Measurements from ENCODE around the gene C1GALT1.
"Not testable (repeated sequence)": the region's sequence is repeated elsewhere in the genome, so short reads cannot be mapped to it uniquely, and the experiment has no call there.

Gene C1GALT1

GRCh38 chr7:7221599-7222038 is 39.3 kb downstream of the C1GALT1 start:
- H3K9me3 Mint-ChIP-seq: no peaks in the 10 kb centered on the region
- H3K36me3 Mint-ChIP-seq: peaks cover 46% of the 10 kb centered on the region
- no peak overlapping the region for H3K27ac Mint-ChIP-seq
- no peaks in the 10 kb centered on the region for H3K27me3 Mint-ChIP-seq
- DNase-seq: no peak
- peaks cover 4% of the 10 kb centered on the region for H3K4me1 Mint-ChIP-seq
- H3K4me3 Mint-ChIP-seq: no peak overlapping the region
- CTCF ChIA-PET: interaction anchor here (1.0 kb wide), 1 partner anchor 13 kb away, joined by 3 read pairs; no protein-coding TSS in a partner anchor

- Mint-ChIP-seq H3K27ac (no peak overlapping the region), H3K36me3 (peaks cover 34% of the 10 kb centered on the region), H3K4me3 (no peak overlapping the region), H3K4me1 (peaks cover 4% of the 10 kb centered on the region), H3K9me3 (no peaks in the 10 kb centered on the region), H3K27me3 (no peaks in the 10 kb centered on the region)
- CTCF ChIA-PET: no interaction called here
- no peak for DNase-seq
Observed at GRCh38 chr7:7223250-7223649, 40.9 kb downstream of the C1GALT1 start.

- Mint-ChIP-seq H3K4me1 (no peaks in the 10 kb centered on the region), H3K9me3 (peaks cover 9% of the 10 kb centered on the region), H3K36me3 (peaks cover 39% of the 10 kb centered on the region), H3K27ac (no peak overlapping the region), H3K27me3 (no peaks in the 10 kb centered on the region), H3K4me3 (no peak overlapping the region)
- DNase-seq: no peak
- CTCF ChIA-PET: no interaction called here
Observed at GRCh38 chr7:7226407-7226806, 44.1 kb downstream of the C1GALT1 start.

- no peak overlapping the region for H3K4me3 Mint-ChIP-seq
- H3K36me3 Mint-ChIP-seq: peaks cover 49% of the 10 kb centered on the region
- H3K27me3 Mint-ChIP-seq: no peaks in the 10 kb centered on the region
- CTCF ChIA-PET: interaction anchor here (0.7 kb wide), 1 partner anchor 147 kb away, joined by 3 read pairs; no protein-coding TSS in a partner anchor
- no peak for DNase-seq
- H3K4me1 Mint-ChIP-seq: peaks cover 8% of the 10 kb centered on the region
- no peak overlapping the region for H3K27ac Mint-ChIP-seq
- peaks cover 17% of the 10 kb centered on the region for H3K9me3 Mint-ChIP-seq
Observed at GRCh38 chr7:7228472-7228871, 46.1 kb downstream of the C1GALT1 start.

- Mint-ChIP-seq H3K27ac (no peak overlapping the region), H3K27me3 (no peaks in the 10 kb centered on the region), H3K4me3 (no peak overlapping the region), H3K4me1 (peaks cover 8% of the 10 kb centered on the region), H3K9me3 (peaks cover 17% of the 10 kb centered on the region), H3K36me3 (peaks cover 50% of the 10 kb centered on the region)
- no peak for DNase-seq
- CTCF ChIA-PET: no interaction called here
Observed at GRCh38 chr7:7228967-7229366, 46.6 kb downstream of the C1GALT1 start.

GRCh38 chr7:7231000-7231399 is 48.7 kb downstream of the C1GALT1 start:
- Mint-ChIP-seq H3K9me3 (peaks cover 17% of the 10 kb centered on the region), H3K4me1 (peaks cover 8% of the 10 kb centered on the region), H3K36me3 (peaks cover 48% of the 10 kb centered on the region), H3K4me3 (no peak overlapping the region), H3K27ac (no peak overlapping the region), H3K27me3 (no peaks in the 10 kb centered on the region)
- CTCF ChIA-PET: no interaction called here
- DNase-seq: no peak

GRCh38 chr7:7231865-7232264 is 49.5 kb downstream of the C1GALT1 start:
- no peak overlapping the region for H3K4me3 Mint-ChIP-seq
- H3K27me3 Mint-ChIP-seq: no peaks in the 10 kb centered on the region
- CTCF ChIA-PET: no interaction called here
- H3K36me3 Mint-ChIP-seq: peaks cover 53% of the 10 kb centered on the region
- H3K27ac Mint-ChIP-seq: peak overlapping the region; percentile 81
- H3K4me1 Mint-ChIP-seq: peaks cover 8% of the 10 kb centered on the region
- H3K9me3 Mint-ChIP-seq: peaks cover 17% of the 10 kb centered on the region
- no peak for DNase-seq

GRCh38 chr7:7235347-7235746 is 53.0 kb downstream of the C1GALT1 start:
- no peak overlapping the region for H3K4me3 Mint-ChIP-seq
- H3K36me3 Mint-ChIP-seq: peaks cover 67% of the 10 kb centered on the region
- H3K27me3 Mint-ChIP-seq: no peaks in the 10 kb centered on the region
- peaks cover 8% of the 10 kb centered on the region for H3K4me1 Mint-ChIP-seq
- DNase-seq: no peak
- CTCF ChIA-PET: interaction anchor here (0.8 kb wide), 1 partner anchor 304 kb away, joined by 3 read pairs; no protein-coding TSS in a partner anchor
- no peak overlapping the region for H3K27ac Mint-ChIP-seq
- peaks cover 14% of the 10 kb centered on the region for H3K9me3 Mint-ChIP-seq

- H3K27ac Mint-ChIP-seq: no peak overlapping the region
- CTCF ChIA-PET: interaction anchor here (1.0 kb wide), 1 partner anchor 133 kb away, joined by 3 read pairs; no protein-coding TSS in a partner anchor
- peaks cover 8% of the 10 kb centered on the region for H3K4me1 Mint-ChIP-seq
- H3K4me3 Mint-ChIP-seq: no peak overlapping the region
- H3K27me3 Mint-ChIP-seq: no peaks in the 10 kb centered on the region
- no peak for DNase-seq
- H3K36me3 Mint-ChIP-seq: peaks cover 66% of the 10 kb centered on the region
- peaks cover 11% of the 10 kb centered on the region for H3K9me3 Mint-ChIP-seq
Observed at GRCh38 chr7:7236041-7236440, 53.7 kb downstream of the C1GALT1 start.

- CTCF ChIA-PET: interaction anchor here (1.0 kb wide), 1 partner anchor 134 kb away, joined by 3 read pairs; no protein-coding TSS in a partner anchor
Observed at GRCh38 chr7:7237201-7237977, 55.0 kb downstream of the C1GALT1 start.

GRCh38 chr7:7237978-7238267 is 55.6 kb downstream of the C1GALT1 start:
- no peaks in the 10 kb centered on the region for H3K4me1 Mint-ChIP-seq
- no peaks in the 10 kb centered on the region for H3K27me3 Mint-ChIP-seq
- CTCF ChIA-PET: no interaction called here
- no peak for DNase-seq
- H3K4me3 Mint-ChIP-seq: no peak overlapping the region
- H3K27ac Mint-ChIP-seq: no peak overlapping the region
- peaks cover 63% of the 10 kb centered on the region for H3K36me3 Mint-ChIP-seq
- no peaks in the 10 kb centered on the region for H3K9me3 Mint-ChIP-seq

More at GRCh38 chr7:7237201-7237977, 55.0 kb downstream of the C1GALT1 start:
- Mint-ChIP-seq H3K36me3 (peaks cover 58% of the 10 kb centered on the region), H3K9me3 (no peaks in the 10 kb centered on the region), H3K4me1 (no peaks in the 10 kb centered on the region), H3K4me3 (no peak overlapping the region), H3K27me3 (no peaks in the 10 kb centered on the region), H3K27ac (no peak overlapping the region)
- no peak for DNase-seq

- H3K36me3 Mint-ChIP-seq: peaks cover 60% of the 10 kb centered on the region
- CTCF ChIA-PET: no interaction called here
- H3K4me1 Mint-ChIP-seq: no peaks in the 10 kb centered on the region
- no peaks in the 10 kb centered on the region for H3K9me3 Mint-ChIP-seq
- H3K27ac Mint-ChIP-seq: no peak overlapping the region
- DNase-seq: no peak
- H3K27me3 Mint-ChIP-seq: no peaks in the 10 kb centered on the region
- H3K4me3 Mint-ChIP-seq: no peak overlapping the region
Observed at GRCh38 chr7:7239346-7239745, 57.0 kb downstream of the C1GALT1 start.

- no peak overlapping the region for H3K27ac Mint-ChIP-seq
- DNase-seq: no peak
- peaks cover 49% of the 10 kb centered on the region for H3K36me3 Mint-ChIP-seq
- peaks cover 5% of the 10 kb centered on the region for H3K4me1 Mint-ChIP-seq
- H3K27me3 Mint-ChIP-seq: no peaks in the 10 kb centered on the region
- H3K4me3 Mint-ChIP-seq: no peak overlapping the region
- no peaks in the 10 kb centered on the region for H3K9me3 Mint-ChIP-seq
- CTCF ChIA-PET: no interaction called here
Observed at GRCh38 chr7:7242899-7243298, 60.6 kb downstream of the C1GALT1 start.

- H3K9me3 Mint-ChIP-seq, H3K27ac Mint-ChIP-seq, DNase-seq, H3K4me3 Mint-ChIP-seq, CTCF ChIA-PET, H3K27me3 Mint-ChIP-seq, H3K4me1 Mint-ChIP-seq: not testable (repeated sequence)
- H3K36me3 Mint-ChIP-seq: peaks cover 36% of the 10 kb centered on the region
Observed at GRCh38 chr7:7245233-7245632, 62.9 kb downstream of the C1GALT1 start.

GRCh38 chr7:7246223-7246622 is 63.9 kb downstream of the C1GALT1 start:
- no peak for DNase-seq
- H3K4me3 Mint-ChIP-seq: no peak overlapping the region
- H3K27me3 Mint-ChIP-seq: no peaks in the 10 kb centered on the region
- H3K27ac Mint-ChIP-seq: no peak overlapping the region
- peaks cover 36% of the 10 kb centered on the region for H3K36me3 Mint-ChIP-seq
- CTCF ChIA-PET: no interaction called here
- H3K4me1 Mint-ChIP-seq: peaks cover 5% of the 10 kb centered on the region
- no peaks in the 10 kb centered on the region for H3K9me3 Mint-ChIP-seq
